ENCODE measurements around the gene GNG11. TPM values are rescaled to one million over a fixed set of nuclear protein-coding genes. Genes with fewer than 3 reads are reported as not detected.
A peak's percentile ranks its signal among the peaks of the same experiment; 100 is the strongest.

The GNG11 gene
- total and polyA plus RNA-seq, 2 experiments from 2014 or later, result 25.9 to 87.0 TPM

DNA sequence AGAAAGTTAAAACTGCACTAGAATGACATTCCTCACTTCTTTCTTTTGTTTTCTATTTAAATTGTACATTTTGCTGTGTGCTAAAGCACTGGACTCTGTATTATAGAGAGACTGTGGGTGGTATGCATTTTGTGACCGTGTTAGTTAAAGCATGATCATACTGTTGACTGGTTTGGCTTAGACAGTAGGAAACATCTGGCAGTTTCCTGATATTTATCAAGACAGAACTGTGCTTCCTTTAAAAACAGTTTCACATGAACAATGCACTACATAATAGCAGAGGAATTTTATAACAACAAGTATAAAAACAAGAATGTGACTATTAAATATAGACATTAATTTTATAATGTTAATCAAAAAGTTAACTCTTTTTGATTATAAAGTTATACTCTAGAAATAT, 23.1 kb downstream of the GNG11 start:
- H3K4me1 ChIP-seq (ENCODE audit: insufficient read depth), result peaks cover 60% of the 10 kb centered on the region

DNA sequence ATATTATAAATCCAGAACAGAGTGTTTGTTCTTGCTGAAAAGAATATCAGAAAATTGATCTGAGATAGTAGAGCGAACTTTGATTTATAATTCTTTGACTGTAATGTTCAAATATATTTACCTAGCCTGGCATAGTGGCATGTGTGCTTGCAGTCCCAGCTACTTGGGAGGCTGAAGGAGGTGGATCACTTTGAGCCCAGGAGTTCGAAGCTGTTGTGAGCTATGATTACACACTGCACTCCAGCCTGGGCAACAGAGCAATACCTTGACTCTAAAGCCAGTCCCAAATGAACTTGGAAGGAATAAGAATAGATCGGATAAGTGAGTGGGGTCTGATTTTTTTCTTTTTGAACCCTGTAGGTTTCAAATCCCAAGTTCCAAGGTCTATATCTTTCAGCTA, 23.5 kb downstream of the GNG11 start:
- H3K27ac ChIP-seq, result no peak overlapping the region
- no peaks in the 10 kb centered on the region for H3K36me3 ChIP-seq (ENCODE audit: low read depth)
- H2AFZ ChIP-seq, result no peak overlapping the region
- in situ Hi-C loops (cut with MboI), result no loop called here
- H3K9ac ChIP-seq, result no peak overlapping the region
- H3K4me1 ChIP-seq (ENCODE audit: insufficient read depth), result peaks cover 64% of the 10 kb centered on the region
- H3K79me2 ChIP-seq (ENCODE audit: insufficient read depth), result no peaks in the 10 kb centered on the region
- TF ChIP-seq EZH2 (IDR thresholded peaks at IDR 0.05; ENCODE audit: insufficient read depth, poor library complexity, severe bottlenecking) (no peak), EZH2phosphoT487 (IDR thresholded peaks at IDR 0.05; ENCODE audit: insufficient read depth, low read depth) (no peak)
- DNase-seq, result no peak
- no peaks in the 10 kb centered on the region for H4K20me1 ChIP-seq (ENCODE audit: insufficient read depth)
- 51 to 54% methylated on average over 3 of the region's 3 CpGs for WGBS, 2 experiments (ENCODE audit: low coverage in 1 of 2, low lambda C conversion rate in 2 of 2, missing lambda C conversion rate in 2 of 2)
- no peaks in the 10 kb centered on the region; the same call in 1 of the 2 replicates for H3K9me2 ChIP-seq (ENCODE audit: insufficient read depth)
- peaks cover 49% of the 10 kb centered on the region for H3F3A ChIP-seq (ENCODE audit: insufficient read depth)
- H3K9me3 ChIP-seq (ENCODE audit: low read depth), result no peaks in the 10 kb centered on the region
- H3K4me3 ChIP-seq, result no peak overlapping the region
- H3K27me3 ChIP-seq (replicated peaks; ENCODE audit: insufficient read depth), result no peaks in the 10 kb centered on the region
- peak overlapping the region; percentile 51 for H3K4me2 ChIP-seq (ENCODE audit: unreplicated experiment)

More for the DNA sequence above, 23.1 kb downstream of the GNG11 start:
- in situ Hi-C loops (cut with MboI), result no loop called here
- DNase-seq, result peak; percentile 65
- Histone ChIP-seq H3K9ac (no peak overlapping the region), H4K20me1 (ENCODE audit: insufficient read depth) (no peaks in the 10 kb centered on the region), H3K4me3 (no peak overlapping the region), H3K79me2 (ENCODE audit: insufficient read depth) (no peaks in the 10 kb centered on the region), H3K9me3 (ENCODE audit: low read depth) (no peaks in the 10 kb centered on the region), H3K27ac (no peak overlapping the region), H3K27me3 (replicated peaks; ENCODE audit: insufficient read depth) (no peaks in the 10 kb centered on the region), H3K36me3 (ENCODE audit: low read depth) (no peaks in the 10 kb centered on the region), H3K9me2 (ENCODE audit: insufficient read depth) (no peaks in the 10 kb centered on the region; the same call in 1 of the 2 replicates), H3K4me2 (ENCODE audit: unreplicated experiment) (peak overlapping the region; percentile 51), H3F3A (ENCODE audit: insufficient read depth) (peaks cover 45% of the 10 kb centered on the region), H2AFZ (no peak overlapping the region)
- WGBS, 2 experiments (ENCODE audit: low coverage in 1 of 2, low lambda C conversion rate in 2 of 2, missing lambda C conversion rate in 2 of 2), result 3 to 5% methylated on average over 1 of the region's 1 CpG
- TF ChIP-seq EZH2 (IDR thresholded peaks at IDR 0.05; ENCODE audit: insufficient read depth, poor library complexity, severe bottlenecking), result no peak
- TF ChIP-seq EZH2phosphoT487 (IDR thresholded peaks at IDR 0.05; ENCODE audit: insufficient read depth, low read depth), result no peak

DNA sequence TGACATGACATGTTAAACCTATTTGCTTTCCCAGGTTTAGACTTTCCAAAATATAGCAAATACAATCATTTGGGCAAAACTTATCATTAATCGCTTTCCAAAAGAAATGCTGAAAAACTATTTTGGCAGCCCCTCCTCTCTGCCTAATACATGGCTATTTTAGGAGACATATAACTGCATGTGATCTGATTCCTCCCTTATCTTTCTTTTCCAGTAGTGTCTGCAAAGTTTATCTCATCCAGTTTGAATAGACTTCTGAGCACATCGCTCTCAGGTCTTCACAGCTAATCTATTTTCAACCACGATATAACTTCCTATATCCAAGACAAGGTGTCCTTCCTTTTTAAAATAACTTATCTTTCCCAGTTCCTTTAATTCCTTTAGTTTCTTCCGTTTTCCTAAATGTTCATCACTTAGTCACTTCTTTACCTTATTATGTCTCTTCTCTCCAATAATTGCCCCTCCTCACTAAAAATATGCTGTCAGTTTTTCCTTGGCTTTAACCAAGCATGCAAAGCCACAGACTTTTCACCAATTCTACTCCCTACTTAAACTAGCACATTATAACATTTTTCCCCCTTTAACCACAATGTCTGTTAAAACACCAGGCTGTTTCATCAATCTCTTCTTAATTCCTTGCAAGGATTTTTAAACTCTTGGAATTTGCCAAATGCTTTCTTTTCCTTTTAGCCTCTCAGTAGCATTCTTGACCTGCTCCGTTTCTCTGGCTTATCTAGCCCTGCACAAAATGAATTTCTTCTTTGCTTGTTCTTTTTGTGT, 24.4 kb downstream of the GNG11 start:
- no peak overlapping the region for H3K27ac ChIP-seq
- H3K36me3 ChIP-seq (ENCODE audit: low read depth), result no peaks in the 10 kb centered on the region
- in situ Hi-C loops (cut with MboI), result no loop called here
- no peak overlapping the region for H3K4me3 ChIP-seq
- H3K4me1 ChIP-seq (ENCODE audit: insufficient read depth), result peaks cover 66% of the 10 kb centered on the region
- no peak for DNase-seq
- no peak overlapping the region for H2AFZ ChIP-seq
- H4K20me1 ChIP-seq (ENCODE audit: insufficient read depth), result no peaks in the 10 kb centered on the region
- TF ChIP-seq EZH2phosphoT487 (IDR thresholded peaks at IDR 0.05; ENCODE audit: insufficient read depth, low read depth) (no peak), EZH2 (IDR thresholded peaks at IDR 0.05; ENCODE audit: insufficient read depth, poor library complexity, severe bottlenecking) (no peak)
- no peaks in the 10 kb centered on the region for H3K79me2 ChIP-seq (ENCODE audit: insufficient read depth)
- H3K4me2 ChIP-seq (ENCODE audit: unreplicated experiment), result no peak overlapping the region
- no peaks in the 10 kb centered on the region; the same call in 1 of the 2 replicates for H3K9me2 ChIP-seq (ENCODE audit: insufficient read depth)
- H3K9ac ChIP-seq, result no peak overlapping the region
- no peaks in the 10 kb centered on the region for H3K9me3 ChIP-seq (ENCODE audit: low read depth)
- peaks cover 50% of the 10 kb centered on the region for H3F3A ChIP-seq (ENCODE audit: insufficient read depth)
- 87 to 91% methylated on average over 5 of the region's 5 CpGs for WGBS, 2 experiments (ENCODE audit: low coverage in 1 of 2, low lambda C conversion rate in 2 of 2, missing lambda C conversion rate in 2 of 2)
- H3K27me3 ChIP-seq (replicated peaks; ENCODE audit: insufficient read depth), result no peaks in the 10 kb centered on the region

DNA sequence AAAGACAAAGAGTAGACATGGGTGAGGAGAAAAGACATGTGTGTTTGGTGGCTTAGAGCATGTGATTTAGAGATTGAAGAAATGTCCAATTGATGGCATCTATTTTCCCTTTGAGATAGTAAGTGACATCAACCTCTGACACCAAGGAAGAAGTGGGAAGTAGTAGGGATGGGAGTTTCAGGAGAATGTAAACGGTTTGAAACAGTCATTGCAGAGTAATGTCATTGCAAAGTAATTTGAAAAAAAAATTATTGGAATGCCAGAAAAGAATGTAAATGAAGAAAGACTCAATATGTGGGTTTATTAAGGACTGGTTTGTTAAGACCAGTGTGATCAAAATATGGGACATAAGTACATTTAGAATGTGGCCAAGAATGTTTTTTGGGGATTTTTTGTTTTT, 26.6 kb downstream of the GNG11 start:
- Histone ChIP-seq H3K27ac (peak overlapping the region; percentile 55), H2AFZ (no peak overlapping the region; the same call in 1 of the 2 replicates), H3K79me2 (ENCODE audit: insufficient read depth) (no peaks in the 10 kb centered on the region), H3K4me3 (peak overlapping the region; percentile 21; the same call in 1 of the 2 replicates), H3F3A (ENCODE audit: insufficient read depth) (peaks cover 35% of the 10 kb centered on the region), H3K4me1 (ENCODE audit: insufficient read depth) (peaks cover 54% of the 10 kb centered on the region), H3K4me2 (ENCODE audit: unreplicated experiment) (peak overlapping the region; percentile 49), H3K27me3 (replicated peaks; ENCODE audit: insufficient read depth) (no peaks in the 10 kb centered on the region), H3K9ac (no peak overlapping the region), H4K20me1 (ENCODE audit: insufficient read depth) (no peaks in the 10 kb centered on the region), H3K36me3 (ENCODE audit: low read depth) (no peaks in the 10 kb centered on the region), H3K9me2 (ENCODE audit: insufficient read depth) (no peaks in the 10 kb centered on the region; the same call in 1 of the 2 replicates), H3K9me3 (ENCODE audit: low read depth) (no peaks in the 10 kb centered on the region)
- DNase-seq, result peak; percentile 57
- no peak for TF ChIP-seq EZH2 (IDR thresholded peaks at IDR 0.05; ENCODE audit: insufficient read depth, poor library complexity, severe bottlenecking)
- TF ChIP-seq EZH2phosphoT487 (IDR thresholded peaks at IDR 0.05; ENCODE audit: insufficient read depth, low read depth), result no peak
- 5% methylated on average over 1 of the region's 1 CpG for WGBS, 2 experiments (ENCODE audit: low coverage in 1 of 2, low lambda C conversion rate in 2 of 2, missing lambda C conversion rate in 2 of 2)
- in situ Hi-C loops (cut with MboI), result no loop called here
